Stimulated activated CD4-positive, alpha-beta T cell treated with anti-CD3 and anti-CD28 coated beads, Interleukin-12 subunit alpha, Interleukin-12 subunit beta, amount 100 ng/mL, for 4 hours (primary cell): ENCODE measurements around the gene LAMTOR4.

ENCODE experiments used
- DNase-seq: peaks from one replicate; pipeline ENCODE4 v3.0.0-alpha.2; 2020

The LAMTOR4 gene

DNA sequence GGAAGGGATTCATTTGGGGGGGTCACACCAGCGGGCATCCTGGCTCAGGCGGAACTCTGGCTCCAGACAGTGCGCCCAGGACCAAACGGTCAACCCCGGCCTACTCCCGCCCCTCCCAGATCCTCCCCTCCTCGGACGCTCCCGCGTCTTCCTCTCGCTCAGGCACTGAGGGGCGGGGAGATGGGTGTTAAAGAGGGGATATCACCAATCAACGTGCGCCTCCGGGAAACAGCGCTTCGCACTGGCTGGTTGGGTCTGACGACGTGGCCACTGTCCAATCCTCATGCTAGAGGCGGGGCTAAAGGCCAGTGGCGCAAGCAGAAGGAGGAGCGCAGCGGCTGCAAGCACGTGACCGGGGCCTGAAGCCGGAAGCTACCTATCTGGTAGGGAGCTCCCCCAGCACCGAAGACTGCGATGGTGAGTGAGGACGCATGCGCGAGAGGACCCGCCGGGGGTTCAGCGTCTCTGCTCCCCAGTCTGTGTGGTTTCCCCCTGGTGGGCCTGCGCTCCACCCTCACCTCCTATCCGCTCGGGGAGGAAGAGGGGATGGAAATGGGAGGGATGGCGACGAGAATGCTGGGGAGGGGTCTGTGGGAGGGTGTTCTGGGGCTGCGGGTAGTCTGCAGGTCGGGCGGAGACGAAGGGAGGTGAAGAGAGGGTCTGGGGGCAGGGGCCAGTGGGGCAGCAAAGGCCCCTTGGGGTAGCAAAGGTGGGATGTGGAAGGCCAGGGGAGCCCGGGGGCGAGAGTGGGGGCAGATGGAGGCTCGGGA, at the start of gene LAMTOR4:
Gene LAMTOR4, plus strand, starts transcription at position 360 of the 770 bp plus-strand sequence. Its CDS starts 55 bp downstream, at position 415.
- peak; percentile 92 for DNase-seq

DNA sequence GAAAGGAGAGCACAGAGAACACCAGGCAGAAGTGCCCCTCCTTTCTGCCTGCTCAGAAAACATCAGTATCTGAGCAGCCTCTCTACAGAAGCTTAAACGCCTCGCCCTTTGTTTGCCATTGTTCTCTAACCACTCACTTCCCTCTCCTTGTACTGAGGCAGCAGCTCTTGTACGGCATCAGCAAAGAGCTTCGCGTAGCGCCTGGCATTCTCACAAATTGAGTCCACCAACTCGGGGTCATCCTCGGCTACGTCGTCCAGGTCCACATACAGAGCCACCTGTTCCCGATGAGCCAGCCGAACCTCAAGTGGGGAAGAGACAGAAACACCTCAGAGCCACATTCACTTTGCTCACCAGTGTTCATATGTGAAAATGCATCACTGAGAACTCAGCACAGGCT, 49.3 kb upstream of the LAMTOR4 start:
- DNase-seq = no peak

DNA sequence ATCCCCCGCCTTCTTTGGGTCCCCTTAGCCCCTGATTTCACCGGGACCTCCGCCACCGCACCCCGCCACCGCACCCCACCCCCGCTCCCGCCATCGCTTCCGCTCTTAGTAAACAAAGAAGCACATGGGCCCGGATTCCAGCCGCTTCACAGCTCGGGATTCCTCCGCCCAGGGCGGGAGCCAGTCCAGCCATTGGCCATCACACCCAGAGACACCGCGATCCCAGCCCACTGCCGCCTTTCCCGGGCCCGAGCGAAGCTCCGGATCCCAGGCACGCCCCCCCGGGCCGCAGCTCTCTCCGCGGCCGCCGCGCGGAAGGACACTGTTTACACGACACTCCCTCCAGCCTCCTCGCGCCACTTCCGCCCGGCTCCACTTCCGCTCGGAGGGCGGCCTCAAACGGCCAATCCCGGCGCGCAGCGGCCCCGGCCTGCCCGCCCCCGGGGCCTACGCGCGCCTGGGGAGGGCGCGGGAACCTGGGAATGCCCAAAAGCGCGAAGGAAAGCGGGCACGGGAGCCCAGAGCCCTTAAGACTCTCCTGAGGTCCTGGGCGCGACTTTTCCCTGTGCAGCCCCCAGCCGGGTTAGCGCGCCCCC, 48.2 kb upstream of the LAMTOR4 start:
- peak; percentile 81 for DNase-seq

DNA sequence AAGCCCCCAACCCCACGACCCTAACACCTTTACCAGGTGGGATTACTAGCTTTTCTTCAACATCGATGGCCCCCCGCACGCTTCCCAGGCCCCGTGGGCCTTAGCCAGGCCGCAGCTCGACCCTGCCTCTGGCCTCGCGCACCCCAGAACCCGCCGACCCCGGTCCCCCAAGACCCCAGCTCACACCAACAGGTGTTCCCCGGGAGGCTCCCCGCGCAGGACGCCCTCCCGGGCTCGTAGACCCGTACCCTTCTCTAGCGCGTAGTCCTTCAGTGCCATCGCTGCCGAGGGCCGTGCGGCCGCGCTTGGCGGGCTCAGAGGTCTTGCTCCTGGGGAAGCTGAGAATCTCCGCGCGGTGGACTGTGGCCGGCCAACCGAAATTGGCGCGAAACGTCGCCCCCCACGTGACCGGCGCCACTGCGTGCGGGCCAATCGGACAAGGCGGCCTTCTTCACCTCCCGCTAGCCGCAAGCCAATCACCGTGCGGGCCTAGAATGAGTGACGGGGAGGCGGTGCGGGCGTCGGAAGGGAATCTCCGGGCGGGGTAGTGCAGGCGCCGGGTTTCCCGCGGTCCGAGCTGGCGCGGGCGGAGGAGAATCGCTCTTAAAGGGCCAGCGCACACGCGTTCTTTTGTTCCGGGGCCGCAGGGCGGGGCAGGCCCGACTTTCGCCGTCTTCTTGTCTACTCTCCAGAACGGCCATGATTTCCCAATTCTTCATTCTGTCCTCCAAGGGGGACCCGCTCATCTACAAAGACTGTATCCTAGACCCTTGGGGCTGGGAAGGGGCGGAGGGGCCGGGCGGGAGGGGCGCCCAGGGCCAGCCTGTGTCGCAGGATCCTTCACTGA, 47.5 kb upstream of the LAMTOR4 start, which contains the start of the genes AP4M1 and MCM7:
Gene AP4M1, plus strand, starts transcription at position 628 of the 847 bp plus-strand sequence. Its CDS starts 72 bp downstream, at position 700.
Gene MCM7, minus strand, starts transcription at position 382 of the 847 bp plus-strand sequence. Its CDS starts 103 bp downstream, at position 279.
- DNase-seq = peak; percentile 93

DNA sequence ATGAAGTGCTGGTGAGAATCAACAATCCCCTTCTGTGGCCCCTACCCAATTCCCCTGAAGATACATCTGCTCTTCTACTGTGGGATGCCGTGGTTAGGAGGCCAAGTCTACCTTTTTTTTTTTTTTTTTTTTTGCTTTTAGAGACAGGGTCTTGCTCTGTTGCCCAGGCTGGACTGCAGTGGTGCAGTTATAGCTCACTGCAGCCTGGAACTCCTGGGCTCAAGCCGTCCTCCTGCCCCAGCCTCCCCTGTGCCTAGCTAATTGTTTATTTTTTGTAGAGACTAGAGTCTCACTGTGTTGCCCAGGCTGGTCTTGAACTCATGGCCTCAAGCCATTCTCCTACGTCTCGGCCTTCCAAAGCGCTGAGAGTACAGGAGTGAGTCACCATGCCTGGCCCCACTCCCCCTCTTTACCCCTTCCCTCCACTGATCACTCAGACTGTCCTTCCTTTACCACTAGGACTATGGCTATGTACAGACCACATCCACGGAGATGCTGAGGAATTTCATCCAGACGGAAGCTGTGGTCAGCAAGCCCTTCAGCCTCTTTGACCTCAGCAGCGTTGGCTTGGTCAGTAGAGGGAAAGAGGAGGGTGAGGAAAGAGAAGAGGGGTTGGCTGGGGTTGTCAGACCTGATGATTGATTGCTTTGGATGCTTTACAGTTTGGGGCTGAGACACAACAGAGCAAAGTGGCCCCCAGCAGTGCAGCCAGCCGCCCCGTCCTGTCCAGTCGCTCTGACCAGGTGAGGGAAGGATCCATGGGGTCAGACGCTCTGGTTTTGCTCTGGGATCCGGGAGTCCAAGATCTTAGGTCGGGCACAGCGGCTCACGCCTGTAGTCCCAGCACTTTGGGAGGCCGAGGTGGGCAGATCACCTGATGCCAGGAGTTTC, 45.5 kb upstream of the LAMTOR4 start:
- DNase-seq = no peak

DNA sequence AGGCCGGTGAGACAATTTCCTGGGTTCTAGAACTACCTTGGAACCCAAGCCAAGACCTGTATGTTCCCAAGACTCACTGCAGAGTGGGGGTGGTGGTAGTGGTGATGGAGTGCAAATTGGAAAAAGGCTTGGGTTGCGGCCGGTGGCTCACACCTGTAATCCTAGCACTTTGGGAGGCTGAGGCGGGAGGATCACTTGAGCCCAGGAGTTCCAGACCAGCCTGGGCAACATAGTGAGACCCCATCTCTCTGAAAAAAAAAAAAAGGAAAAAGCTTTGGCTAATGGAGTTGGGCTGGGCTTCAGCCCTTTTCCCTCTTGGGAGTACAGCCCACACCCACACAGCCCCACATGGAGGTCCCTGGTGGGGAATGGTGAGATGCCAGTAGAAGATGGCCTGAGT, 43.2 kb upstream of the LAMTOR4 start:
- DNase-seq = no peak

DNA sequence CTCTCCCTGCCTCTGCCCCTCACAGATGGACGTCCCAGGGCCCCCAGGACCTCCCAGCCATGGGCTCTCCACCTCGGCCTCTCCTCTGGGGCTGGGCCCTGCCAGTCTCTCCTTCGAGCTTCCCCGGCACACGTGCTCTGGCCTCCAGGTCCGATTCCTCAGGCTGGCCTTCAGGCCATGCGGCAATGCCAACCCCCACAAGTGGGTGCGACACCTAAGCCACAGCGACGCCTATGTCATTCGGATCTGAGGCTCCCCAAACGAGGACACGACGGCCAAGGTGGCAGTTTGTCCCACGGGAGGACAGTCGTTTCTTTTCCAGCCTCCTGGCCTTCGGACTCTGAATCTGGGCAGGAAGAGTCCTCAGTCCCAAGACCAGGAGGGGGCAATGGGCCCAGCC, 42.1 kb upstream of the LAMTOR4 start:
- DNase-seq = no peak

DNA sequence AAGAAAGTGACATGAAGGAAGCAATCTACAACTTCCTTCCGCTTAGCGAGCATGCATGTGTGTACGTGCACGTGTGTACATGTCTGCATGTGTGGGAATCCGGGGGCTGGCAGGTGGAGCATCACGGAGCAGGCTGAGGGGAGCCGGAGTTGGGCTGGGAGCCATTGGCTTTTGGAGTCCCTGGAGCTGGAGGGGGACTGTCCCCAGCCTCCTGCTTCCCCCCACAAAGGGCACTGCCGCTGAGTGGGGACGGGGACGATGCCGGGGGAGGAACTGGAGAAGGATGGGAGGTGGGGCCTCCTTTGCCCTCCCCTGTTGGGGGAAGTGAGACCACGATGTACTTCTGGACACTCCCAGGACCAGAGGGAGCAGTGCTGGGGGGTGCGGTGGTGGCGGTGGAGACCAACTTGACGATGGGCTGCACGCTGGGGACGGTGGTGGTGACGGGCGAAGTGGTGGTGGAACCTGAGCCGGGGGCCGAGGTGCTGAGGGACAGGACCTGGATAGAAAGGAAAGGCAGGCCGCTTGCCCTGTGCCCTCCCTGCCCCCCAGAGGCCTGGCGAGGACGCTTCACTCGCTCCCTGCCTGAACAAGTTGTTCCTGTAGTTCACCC, 41.5 kb upstream of the LAMTOR4 start:
- no peak for DNase-seq

DNA sequence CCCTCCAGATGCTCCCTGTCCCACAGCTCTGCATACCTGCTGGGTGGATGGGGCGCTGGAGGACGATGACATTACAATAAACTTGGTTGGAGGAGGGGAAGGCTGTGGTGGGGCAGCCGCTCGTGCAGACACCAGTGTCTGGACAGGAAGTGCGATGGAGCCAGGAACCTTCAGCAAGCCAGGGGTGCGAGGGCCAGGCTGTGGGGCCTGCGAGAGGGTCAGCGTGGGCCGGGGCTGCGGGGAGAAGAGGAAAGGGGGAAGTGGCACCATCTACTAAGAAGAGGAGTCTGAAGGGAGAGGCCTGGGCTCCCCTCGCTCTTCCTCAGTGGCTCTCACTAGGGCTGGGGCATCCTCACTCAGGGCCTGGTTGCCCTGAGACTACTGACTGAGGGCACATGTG, 40.8 kb upstream of the LAMTOR4 start:
- no peak for DNase-seq

DNA sequence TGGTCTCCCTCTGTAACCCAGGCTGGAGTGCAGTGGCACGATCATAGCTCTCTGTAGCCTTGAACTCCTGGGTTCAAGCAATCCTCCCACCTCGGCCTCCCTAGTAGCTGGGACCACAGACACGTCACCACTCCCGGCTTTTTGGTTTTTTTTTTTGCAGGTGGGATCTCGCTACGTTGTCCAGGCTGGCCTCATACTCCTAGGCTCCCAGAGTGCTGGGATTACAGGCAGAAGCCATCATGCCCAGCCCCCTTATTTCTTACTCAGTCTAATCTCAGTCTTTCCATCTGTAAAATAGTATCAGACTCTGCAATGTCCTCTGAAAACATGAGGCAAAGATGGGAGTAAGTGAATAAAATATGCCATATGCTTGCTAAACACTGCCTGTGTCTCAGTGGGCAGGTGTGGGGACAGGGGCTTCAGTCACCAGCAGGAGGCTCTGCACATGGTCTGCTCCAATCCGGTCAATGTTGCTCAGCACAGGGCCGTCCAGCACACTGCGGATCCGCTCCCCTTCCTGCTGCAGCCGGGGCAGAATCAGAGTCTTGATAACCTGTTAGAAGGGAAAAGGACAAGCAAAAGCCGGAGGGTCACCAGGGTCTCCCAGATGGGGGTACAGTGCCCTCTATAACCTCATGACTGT, 39.1 kb upstream of the LAMTOR4 start:
- no peak for DNase-seq

DNA sequence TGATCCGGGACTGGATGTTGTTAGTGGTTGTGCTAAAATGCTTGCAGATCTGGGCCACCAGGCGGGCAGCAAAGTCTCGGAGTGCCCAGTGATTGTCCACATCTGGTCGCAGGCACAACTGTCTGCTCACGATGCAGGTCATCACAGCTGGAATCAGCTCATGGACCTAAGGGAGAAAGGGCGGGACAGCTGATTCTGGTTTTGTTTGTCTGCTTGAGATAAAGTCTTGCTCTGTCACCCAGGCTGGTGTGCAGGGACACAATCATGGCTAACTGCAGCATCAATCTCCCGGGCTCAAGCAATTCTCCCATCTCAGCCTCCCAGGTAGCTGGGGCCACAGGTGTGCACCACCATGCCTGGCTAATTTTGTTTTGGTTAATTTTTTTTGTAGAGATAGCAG, 37.6 kb upstream of the LAMTOR4 start:
- no peak for DNase-seq

DNA sequence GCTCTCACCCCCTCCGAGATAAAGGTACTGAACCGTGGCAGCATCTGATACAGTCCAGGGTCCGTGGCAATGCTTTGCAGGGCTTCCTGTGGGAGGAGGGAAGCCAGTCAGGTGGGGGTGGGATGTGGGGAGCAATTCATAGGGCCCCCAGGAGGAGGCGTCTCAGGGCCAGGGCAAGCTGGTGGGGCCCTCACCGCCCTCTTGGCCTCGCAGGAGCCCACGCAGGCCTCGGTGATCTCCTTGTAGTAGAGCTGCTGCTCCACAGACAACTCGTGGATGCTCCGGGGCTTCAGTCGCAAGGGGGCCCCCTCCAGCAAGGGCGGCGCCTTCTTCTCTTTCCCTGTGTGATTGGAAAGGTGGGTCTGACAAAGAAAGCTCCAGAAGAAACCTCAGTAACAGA, 36.8 kb upstream of the LAMTOR4 start:
- no peak for DNase-seq

DNA sequence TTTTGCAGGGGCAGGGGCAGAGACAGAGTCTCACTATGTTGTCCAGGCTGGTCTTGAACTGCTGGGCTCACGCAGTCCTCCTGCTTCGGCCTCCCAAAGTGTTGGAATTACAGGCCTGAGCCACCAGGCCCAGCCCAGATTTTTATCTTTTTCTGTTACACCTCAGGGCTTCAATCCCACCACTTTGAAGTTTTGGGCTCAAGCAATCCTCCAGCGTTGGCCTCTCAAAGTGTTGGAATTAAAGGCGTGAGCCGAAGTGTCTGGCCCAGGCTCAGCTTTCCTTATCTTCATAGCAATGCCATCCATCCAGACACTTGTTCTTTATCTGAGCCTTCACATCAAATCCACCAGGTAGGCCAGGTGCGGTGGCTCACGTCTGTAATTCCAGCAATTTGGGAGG, 33.7 kb upstream of the LAMTOR4 start:
- no peak for DNase-seq

DNA sequence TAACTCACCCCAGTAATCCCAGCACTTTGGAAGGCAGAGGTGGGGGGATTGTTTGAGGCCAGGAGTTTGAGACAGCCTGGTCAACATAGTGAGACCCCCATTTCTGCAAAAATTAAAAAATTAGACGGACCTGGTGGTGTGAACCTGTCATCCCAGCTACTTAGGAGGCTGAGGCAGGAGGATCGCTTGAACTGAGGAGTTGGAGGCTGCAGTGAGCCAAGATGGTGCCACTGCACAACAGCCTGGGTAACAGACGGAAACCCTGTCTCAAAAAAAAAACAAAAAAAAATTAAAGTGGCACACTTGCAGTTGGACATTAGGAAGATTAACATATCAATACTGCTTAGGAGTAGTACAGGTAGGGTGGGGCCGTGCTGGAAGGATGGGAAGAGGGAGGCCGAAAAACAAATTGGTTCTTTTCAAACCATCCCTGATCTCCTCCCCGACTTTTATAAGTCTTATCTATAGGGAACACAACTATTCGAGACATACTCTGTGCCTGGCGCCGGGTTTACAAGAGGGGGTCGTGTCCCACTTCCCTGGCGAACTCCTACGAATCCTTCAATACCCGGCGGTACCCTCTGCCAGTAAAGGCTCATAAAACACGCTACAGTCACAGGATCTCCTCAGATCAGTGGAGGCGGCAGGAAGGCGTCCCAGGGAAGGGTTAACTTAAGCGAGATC, 30.2 kb upstream of the LAMTOR4 start:
- DNase-seq = no peak

DNA sequence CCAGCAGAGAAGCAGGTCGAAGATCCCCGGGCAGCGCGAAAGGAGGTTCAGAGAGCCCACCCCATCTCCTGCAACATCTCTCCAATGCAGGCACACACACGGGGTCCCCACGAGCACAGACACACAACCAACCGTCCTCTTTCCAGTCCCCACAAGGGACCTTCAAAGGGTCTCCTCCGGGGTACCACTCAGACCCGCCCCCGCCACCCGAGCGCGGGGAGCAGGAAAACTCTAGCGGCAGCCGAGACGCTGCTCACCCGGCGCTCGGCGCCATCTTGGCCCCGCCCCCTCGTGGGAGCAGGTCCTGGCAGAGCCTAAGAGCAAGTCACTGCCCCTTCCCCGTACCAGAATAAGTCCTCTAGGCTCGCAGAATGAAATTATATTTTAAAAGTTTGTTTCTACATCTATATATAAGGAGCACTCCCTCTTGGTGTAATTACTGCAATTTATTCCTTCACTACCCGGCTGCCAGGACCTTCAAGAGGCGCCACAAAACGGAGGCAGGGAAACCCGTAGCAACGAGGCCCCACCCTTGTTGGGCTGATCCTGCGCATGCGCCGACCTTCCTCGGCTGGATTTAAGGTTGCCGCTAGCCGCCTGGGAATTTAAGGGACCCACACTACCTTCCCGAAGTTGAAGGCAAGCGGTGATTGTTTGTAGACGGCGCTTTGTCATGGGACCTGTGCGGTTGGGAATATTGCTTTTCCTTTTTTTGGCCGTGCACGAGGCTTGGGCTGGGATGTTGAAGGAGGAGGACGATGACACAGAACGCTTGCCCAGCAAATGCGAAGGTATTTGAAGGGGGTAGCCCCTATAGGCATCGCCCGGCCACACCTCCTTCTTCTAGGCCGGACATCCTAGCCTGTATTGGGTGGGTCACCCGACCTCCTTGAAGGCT, 29.4 kb upstream of the LAMTOR4 start, which contains the start of the genes CNPY4 and TAF6:
Gene CNPY4, plus strand, starts transcription at position 563 of the 898 bp plus-strand sequence. Its CDS starts 111 bp downstream, at position 674.
Gene TAF6, minus strand, starts transcription at position 287 of the 898 bp plus-strand sequence. CDS start 5,149 bp downstream, outside the sequence.
- peak; percentile 93 for DNase-seq

DNA sequence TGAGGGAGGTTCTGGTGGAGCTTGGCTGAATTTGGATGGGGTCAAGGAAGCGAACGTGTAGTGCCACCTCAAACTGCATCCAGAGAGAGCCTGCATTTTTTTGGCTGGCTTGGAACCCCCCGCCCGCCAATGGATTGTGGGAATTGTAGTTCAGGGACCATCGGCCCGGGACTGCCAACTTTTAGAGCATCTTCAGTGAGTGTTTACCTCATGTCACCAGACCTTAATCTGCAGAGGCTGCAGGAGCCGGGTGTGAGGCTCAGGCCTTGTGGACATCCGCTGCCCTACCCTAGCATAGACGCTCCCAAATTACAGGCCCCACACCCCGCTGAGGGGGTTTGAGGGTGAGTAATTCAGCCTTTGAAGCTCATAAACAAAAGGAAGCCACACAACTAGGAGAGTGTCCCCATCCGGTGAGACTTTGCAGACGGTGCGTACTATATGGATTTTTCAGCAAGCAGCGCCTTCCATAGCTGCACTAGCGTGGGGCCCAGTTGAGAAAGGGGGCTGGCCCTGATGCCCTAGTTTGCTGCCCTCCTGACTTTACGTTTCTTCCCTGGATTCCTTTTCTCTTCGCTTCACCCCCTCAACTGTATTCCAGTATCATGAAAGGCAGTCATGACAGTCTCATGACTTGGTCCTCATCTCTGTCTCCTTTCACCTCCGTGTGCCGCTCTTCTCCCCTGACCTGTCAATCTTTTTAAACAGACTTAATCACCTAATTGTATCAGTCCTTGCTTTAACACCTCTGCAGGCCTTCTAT, 28.6 kb upstream of the LAMTOR4 start:
- peak; percentile 55 for DNase-seq

DNA sequence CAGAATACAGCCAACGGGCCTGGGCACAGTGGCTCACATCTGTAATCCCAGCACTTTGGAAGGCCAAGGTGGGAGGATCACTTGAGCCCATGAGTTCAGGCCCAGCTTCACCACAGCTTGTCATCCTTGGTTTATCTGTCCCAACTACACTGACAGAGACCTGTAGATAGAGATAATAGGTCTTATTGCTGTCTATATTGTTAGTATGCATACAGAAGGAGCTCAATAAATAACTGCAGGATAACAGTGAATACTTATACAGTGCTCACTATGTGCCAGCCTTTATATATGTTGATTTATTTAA, 28.0 kb upstream of the LAMTOR4 start:
- no peak for DNase-seq

DNA sequence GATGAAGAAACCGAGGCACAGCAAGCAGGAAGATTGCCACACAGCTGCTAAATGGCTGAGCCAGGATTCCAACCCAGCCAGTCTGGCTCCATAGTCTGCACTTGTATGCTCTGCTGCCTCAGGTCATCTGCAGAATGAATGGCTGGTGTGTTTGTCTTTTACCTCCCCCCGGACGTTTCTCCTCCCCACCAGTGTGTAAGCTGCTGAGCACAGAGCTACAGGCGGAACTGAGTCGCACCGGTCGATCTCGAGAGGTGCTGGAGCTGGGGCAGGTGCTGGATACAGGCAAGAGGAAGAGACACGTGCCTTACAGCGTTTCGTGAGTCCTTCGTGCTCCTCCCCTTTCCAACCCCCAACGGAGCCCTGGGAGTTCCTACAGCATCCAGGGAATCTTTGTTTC, 26.7 kb upstream of the LAMTOR4 start:
- no peak for DNase-seq

DNA sequence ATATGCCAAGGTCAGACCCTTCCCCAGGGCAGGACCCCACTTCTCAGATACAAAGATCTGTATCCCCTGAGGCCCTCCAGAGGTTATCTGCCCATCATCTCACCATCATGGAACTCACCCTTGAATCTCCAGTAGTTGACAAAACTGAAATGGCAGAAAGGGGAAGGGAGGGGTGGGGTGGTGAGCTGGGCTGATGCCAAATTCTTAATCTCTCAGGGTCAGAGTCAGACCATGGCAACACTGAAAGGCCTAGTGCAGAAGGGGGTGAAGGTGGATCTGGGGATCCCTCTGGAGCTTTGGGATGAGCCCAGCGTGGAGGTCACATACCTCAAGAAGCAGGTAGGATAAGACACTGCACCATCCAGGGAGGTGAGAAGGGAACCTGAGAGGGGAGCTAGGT, 26.1 kb upstream of the LAMTOR4 start:
- no peak for DNase-seq
